DND-41 (cell line): ENCODE measurements around the gene ADK.

Experiments
- EZH2 ChIP-seq: IDR thresholded peaks from 3 replicates; pipeline ENCODE4 v1.6.1; 2012; ENCODE audit warnings: borderline replicate concordance, low read depth, mild to moderate bottlenecking, moderate library complexity, low read length, inconsistent platforms; ENCODE audit not compliant: severe bottlenecking
- TF ChIP-seq, protein P1 (sequence below): IDR thresholded peaks from 2 replicates; pipeline ENCODE4 v1.5.1; 2012; ENCODE audit warnings: borderline replicate concordance, low read length, moderate library complexity, mild to moderate bottlenecking; ENCODE audit not compliant: poor library complexity, severe bottlenecking; ENCODE audit errors: extremely low read depth

DNA sequence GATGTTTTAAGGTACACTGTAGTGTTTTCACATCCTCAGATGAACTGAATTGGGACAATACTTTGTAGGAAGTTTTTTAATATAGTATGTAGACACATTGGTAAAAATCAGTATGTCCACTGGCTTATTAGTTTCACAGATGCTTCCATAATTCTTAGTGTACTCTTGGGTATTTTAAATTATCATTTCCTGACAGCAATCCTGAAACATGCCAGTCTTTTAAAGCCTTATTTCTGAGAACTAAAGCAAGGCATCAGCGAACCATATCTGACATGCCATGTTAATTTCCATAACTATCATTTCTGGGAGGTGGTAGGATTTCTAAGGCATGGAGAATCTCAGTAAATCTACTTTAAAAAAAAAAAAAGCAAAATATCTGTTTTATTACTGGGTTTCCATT lies 266.4 kb downstream of the ADK start:
- TF ChIP-seq, protein P1, sequence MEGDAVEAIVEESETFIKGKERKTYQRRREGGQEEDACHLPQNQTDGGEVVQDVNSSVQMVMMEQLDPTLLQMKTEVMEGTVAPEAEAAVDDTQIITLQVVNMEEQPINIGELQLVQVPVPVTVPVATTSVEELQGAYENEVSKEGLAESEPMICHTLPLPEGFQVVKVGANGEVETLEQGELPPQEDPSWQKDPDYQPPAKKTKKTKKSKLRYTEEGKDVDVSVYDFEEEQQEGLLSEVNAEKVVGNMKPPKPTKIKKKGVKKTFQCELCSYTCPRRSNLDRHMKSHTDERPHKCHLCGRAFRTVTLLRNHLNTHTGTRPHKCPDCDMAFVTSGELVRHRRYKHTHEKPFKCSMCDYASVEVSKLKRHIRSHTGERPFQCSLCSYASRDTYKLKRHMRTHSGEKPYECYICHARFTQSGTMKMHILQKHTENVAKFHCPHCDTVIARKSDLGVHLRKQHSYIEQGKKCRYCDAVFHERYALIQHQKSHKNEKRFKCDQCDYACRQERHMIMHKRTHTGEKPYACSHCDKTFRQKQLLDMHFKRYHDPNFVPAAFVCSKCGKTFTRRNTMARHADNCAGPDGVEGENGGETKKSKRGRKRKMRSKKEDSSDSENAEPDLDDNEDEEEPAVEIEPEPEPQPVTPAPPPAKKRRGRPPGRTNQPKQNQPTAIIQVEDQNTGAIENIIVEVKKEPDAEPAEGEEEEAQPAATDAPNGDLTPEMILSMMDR, result no peak
- TF ChIP-seq EZH2, result no peak
